ENCODE measurements around the gene EDAR.

DNA sequence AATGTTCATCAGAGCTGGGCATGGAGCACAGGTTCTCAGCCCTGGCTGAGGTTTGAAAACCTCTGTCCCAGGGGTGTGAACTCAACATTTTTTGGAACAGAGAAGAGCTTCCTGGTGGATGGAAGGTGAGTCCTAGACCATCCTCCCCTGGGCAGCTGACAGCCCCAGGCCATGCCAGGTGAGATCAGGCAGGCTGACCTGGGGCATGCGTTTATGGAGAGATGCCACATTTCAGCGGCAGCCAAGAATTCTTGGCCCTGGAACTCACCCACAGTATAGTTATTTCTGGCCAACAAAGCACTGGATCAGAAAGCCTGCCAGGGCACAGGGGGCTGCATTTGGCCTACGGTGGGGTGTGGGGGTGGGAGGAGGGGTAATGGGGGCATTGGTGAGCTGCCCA, 83.8 kb downstream of the EDAR start:
- TF ChIP-seq, protein P1, sequence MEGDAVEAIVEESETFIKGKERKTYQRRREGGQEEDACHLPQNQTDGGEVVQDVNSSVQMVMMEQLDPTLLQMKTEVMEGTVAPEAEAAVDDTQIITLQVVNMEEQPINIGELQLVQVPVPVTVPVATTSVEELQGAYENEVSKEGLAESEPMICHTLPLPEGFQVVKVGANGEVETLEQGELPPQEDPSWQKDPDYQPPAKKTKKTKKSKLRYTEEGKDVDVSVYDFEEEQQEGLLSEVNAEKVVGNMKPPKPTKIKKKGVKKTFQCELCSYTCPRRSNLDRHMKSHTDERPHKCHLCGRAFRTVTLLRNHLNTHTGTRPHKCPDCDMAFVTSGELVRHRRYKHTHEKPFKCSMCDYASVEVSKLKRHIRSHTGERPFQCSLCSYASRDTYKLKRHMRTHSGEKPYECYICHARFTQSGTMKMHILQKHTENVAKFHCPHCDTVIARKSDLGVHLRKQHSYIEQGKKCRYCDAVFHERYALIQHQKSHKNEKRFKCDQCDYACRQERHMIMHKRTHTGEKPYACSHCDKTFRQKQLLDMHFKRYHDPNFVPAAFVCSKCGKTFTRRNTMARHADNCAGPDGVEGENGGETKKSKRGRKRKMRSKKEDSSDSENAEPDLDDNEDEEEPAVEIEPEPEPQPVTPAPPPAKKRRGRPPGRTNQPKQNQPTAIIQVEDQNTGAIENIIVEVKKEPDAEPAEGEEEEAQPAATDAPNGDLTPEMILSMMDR (IDR thresholded peaks at IDR 0.05 in 4 of 5, conservative IDR thresholded peaks at IDR 0.05 in 1 of 5) = no peak
- TF ChIP-seq POLR2A (IDR thresholded peaks at IDR 0.05) = no peak

All from gastrocnemius medialis (tissue), 4 donors.